Activated CD4-positive, CD25-positive, alpha-beta regulatory T cell treated with anti-CD3 and anti-CD28 coated beads, Interleukin-2, amount 50 U/mL, for 16 hours (primary cell): ENCODE measurements around the gene KLHL2.
"Not testable (repeated sequence)": the region's sequence is repeated elsewhere in the genome, so short reads cannot be mapped to it uniquely, and the experiment has no call there.

Source experiments
- DNase-seq: peaks from one replicate; pipeline ENCODE4 v3.0.0-alpha.2; 2020; ENCODE audit warnings: low read depth, low spot score

KLHL2 gene, protein sequence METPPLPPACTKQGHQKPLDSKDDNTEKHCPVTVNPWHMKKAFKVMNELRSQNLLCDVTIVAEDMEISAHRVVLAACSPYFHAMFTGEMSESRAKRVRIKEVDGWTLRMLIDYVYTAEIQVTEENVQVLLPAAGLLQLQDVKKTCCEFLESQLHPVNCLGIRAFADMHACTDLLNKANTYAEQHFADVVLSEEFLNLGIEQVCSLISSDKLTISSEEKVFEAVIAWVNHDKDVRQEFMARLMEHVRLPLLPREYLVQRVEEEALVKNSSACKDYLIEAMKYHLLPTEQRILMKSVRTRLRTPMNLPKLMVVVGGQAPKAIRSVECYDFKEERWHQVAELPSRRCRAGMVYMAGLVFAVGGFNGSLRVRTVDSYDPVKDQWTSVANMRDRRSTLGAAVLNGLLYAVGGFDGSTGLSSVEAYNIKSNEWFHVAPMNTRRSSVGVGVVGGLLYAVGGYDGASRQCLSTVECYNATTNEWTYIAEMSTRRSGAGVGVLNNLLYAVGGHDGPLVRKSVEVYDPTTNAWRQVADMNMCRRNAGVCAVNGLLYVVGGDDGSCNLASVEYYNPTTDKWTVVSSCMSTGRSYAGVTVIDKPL

GRCh38 chr4:165207431-165208220 is at the start of gene KLHL2:
TSS of gene KLHL2 (plus strand) at chr4:165207561. CDS start at chr4:165207877, 316 bp downstream.
- DNase-seq = peak; percentile 35

DNA sequence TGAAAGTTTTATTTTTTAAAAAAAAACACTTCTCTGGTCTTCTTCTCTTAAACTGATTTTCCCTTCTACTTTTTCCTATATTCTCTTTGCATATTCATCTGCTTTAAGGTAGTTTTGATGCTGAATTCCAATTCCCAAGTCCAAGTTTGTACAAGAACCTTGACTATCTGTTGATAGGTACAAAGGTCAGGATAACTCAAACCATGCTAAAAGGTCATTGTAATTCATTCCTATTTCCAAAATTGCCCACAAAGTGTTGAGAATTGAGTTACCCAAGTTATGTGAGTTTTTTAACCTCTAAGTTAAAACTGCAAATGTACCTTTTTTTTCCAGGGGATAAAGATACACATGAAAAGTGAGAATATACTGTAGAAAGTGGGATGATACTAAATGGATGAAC is 48.6 kb upstream of the KLHL2 start:
- no peak for DNase-seq

DNA sequence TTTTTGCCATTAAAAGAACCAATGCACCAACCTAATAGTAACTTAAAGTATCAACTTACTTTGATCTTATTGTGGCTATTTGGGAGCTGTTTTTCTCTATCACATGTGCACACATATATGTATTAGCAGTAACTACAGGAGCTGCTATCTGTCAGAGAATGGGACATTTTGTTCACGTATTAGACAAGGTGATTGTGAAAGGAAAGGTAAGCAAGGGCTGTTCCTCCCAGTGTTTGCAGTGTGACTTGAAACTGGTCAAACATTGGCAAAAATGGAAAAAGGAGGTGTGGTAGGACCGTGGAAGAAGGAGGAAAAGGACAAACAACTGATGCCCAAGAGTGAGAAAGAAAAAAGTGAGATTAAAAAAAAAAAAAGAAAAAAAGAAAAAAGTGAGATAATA is 43.1 kb upstream of the KLHL2 start:
- no peak for DNase-seq

- DNase-seq = not testable (repeated sequence)
These were observed 40.5 kb upstream of the KLHL2 start for GRCh38 chr4:165166872-165167271.

GRCh38 chr4:165167650-165168049 is 39.7 kb upstream of the KLHL2 start:
- DNase-seq = no peak

DNA sequence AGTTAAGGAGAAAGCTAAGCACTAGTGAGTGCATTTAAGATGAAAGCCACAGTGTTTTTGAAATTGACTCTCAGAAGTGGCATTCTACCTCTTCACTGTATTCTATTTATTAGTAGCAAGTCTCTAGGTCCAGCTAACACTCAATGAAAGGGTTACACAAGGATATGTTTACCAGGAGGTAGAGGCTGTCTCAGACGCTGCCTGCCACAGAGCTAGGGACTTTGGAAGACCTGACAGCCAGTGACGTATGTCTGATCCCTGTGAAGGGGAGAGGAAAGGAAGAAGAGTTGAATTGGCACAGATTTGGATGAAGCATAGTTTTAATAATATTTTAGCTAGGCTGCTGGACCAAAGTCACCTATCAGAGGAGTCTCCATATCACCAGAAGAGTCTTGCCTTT is 36.5 kb upstream of the KLHL2 start:
- DNase-seq = no peak

DNA sequence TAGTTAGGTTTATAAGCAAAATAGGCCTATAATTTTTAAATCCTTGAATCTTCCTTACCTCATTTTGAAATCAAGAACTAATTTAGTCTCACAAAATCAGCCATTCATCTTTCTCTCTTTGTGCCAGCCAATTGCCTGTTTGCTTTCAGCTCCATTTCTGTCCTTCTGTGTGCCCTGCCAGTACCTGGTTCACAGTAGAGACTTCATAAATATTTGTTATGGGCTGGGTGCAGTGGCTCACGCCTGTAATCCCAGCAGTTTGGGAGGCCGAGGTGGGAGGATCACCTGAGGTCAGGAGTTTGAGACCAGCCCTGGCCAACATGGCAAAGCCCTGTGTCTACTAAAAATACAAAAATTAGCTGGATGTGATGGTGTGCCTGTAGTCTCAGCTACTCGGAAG is 31.9 kb upstream of the KLHL2 start:
- not testable (repeated sequence) for DNase-seq

DNA sequence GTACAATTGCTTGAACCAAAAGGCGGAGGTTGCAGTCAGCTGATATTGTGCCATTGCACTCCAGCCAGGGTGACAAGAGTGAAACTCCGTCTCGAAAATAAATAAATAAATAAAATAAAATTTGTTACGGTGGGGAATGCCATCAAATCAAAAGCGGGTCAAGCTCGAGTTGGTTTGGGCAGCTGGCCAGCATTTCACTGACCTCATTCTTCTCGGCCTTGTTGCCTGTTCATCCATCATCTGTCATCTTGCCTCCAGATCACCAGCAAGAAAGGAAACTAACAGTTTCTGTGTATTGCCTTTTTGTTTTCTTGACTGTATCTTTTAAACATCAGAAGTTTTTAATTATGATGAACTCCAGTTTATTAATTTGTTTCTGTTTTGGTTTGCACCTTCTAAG is 31.5 kb upstream of the KLHL2 start:
- DNase-seq = no peak

- no peak for DNase-seq
These were observed 29.4 kb upstream of the KLHL2 start for GRCh38 chr4:165177725-165178666.

DNA sequence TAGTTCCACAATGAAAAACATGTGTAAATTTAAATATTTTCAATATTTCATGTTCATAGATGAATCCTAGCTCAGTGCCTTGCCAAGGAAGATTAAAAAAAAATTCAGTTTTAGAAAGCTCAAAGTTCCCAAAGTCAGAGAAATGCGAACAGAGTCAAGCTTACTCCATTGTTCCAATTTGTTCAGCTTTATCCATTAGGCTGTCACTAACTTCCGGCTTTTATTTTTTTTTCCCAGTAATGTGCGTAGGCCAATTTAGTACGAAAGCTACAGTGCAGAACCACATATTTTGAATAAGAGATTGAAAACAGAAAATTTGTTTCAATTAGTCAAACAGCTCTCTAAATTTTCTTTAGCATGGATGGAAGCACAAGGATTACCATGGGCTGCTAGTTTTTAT is 23.1 kb upstream of the KLHL2 start:
- DNase-seq = no peak

- DNase-seq = not testable (repeated sequence)
These were observed 22.4 kb upstream of the KLHL2 start for GRCh38 chr4:165184998-165185397.

DNA sequence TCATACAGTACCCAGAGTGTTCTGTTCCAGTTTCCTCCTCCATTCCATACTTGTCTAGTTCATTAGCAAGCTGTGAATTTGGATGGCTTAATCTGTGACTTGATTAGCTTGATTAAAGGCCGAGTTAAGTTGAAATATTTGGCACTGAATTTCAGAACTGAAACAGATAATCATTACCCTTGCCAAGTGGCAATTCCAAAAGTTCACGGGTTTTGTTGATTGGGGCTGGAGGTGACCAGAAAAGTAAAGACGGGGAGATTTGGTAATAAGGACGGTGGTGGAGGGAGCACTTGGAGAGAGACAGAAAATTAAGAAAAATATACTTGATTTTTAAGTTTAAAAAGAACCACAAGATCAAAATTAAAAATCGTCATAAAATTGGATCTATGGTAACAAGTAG is 21.9 kb upstream of the KLHL2 start:
- DNase-seq = no peak

DNA sequence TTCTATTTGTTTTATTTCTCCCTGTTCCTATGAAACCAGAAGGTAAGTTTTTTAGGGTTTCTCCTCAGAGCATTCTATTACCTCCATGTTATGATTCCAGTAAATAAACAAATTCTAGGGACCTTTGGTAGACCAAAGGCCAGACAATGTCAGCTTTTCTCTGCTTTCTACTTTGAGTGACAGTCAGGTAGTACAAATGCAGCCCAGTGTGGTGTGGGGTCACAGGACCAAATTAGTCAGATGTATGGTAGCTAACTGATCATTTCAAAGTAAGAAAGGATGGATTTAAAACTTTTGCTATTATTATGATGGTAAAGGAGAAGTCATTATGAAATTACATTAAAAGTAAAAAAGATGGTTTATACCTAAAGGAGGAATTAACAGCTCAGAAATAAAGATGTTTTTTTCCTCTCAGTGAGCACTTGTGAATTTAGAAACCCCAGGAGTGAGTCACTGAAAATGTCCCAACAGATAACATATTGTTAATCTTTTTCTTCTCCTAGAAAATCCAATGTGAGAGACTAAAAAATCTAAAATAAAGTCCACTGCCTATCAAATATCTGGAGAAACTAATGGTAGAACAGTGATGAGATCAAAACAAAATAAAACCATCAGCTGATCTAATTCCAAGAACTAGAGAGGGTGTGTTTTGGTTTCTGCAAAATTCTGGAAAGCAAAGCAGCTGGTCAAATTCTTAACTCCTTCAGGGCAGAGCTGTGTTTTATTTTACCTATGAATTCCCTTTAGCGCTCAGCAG is 16.6 kb upstream of the KLHL2 start:
- DNase-seq = no peak

GRCh38 chr4:165191348-165191656 is 16.1 kb upstream of the KLHL2 start:
- no peak for DNase-seq

DNA sequence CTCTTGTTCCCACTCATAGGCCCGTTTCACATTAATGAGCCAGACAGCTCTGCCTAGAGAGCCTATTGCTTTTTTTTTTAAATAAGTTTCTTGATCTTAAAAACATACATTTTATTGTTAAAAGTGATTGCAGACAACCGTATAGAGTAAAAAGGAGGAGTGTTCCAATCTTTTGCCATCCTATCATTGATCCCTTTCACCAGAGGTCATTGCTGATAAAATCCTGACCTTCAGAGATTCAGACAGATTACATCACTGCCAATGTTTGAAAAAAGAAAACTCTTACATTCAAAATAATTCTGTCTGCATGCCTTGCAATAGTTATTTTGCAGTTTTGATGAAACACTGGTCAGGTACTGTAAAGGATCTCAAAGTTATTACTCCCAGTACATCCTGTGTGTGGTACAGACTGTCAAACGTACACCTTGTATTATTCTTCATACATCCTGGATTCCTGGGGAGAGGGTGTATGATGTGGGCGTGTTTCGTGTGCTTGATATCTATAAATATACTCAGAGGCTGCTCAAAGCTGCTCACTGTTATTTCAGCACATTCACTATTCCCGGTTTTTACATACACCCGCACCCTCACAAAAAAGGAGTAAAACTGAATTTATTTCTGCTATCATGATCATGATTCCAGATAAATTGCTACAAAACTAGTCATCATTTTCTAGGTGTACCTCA is 15.4 kb upstream of the KLHL2 start:
- no peak for DNase-seq

DNA sequence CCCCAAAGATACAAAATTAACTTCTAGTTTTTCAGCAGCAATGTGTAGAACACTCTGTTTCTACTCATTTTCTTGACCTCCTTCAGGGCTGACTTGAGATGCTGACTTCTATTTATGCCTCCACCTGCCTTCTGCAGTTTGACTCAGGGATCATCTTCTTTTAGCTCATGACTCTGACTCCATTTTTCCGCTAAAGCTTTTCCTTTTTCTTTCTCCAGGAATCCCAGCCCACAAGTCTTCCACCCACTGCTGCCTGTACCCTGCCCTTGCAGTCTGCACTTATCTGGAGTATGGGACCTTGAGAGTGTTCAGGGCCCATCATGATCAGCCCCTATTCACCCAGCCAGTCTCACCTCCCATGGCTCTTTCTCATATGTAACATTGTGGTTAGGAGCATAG is 14.9 kb upstream of the KLHL2 start:
- DNase-seq = no peak

DNA sequence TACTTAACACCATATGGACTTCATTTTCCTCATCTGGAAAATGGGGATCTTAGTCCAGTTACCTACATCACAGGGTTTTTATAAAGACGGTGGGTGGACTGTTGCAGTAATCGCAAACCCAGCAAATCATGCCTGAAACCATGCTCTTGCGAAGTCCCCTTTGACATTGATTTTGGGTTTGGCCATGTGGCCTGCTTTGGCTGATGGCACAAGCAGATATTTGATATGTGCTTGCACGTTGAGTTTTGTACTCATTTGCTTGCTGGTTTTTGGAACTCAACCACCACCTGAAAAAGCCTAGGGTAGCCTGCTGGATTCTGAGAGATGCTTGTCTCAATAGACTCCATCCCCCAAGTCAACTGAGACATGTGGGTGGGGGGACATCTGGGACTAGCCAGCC is 14.4 kb upstream of the KLHL2 start:
- DNase-seq = no peak

GRCh38 chr4:165194368-165194767 is 13.0 kb upstream of the KLHL2 start:
- no peak for DNase-seq

DNA sequence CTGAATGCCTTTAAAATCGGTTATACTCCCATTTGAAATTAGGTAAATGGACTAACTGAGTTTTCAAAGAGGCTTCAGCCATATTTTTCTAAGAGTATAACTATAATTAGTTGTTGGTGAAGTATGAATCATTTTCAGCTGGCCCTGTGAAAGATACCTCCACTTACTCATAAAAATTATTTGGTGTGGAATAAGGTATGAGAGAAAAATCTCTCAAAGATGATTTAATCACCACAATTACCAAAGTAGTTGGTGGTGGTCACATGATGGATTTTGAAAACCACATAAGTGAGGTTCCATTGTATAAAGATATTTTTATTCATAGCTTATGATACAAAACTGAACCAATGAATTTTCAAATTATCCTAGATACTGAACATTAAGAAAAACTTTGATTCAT is 9.0 kb upstream of the KLHL2 start:
- no peak for DNase-seq

DNA sequence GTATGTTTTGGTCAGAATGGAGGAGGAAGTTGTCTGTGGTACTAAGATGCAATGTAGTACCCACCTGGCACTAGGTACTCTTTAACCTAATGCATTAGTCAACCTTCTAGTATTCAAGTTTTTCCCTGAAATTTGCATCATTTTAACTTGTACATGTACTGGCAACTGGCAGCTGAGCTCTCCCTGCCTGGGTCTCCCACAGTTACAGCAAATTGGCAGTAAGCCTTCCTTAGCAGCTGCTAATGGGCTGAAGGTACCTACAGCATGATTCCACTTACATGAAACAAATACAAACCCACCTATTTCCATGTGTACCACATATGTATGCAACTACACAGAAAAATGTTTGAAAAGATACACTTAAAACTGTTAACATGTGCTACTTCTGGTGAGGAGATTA is 8.1 kb upstream of the KLHL2 start:
- DNase-seq = no peak
